Vagina (tissue), 2 donors: Measurements from ENCODE around the gene VSIG10L.

Source experiments
- POLR2A ChIP-seq, 2 donors: fragments of 450-650 bp; IDR thresholded peaks; one replicate each; pipeline ENCODE4 v1.6.1; 2017; ENCODE audit warnings: antibody characterized with exemption in 2 of 2, mild to moderate bottlenecking in 2 of 2, moderate library complexity in 2 of 2
- POLR2AphosphoS5 ChIP-seq, 2 donors: sonication (generic); formaldehyde crosslinking; IDR thresholded peaks; one replicate each; pipeline ENCODE4 v1.9.0; 2017; ENCODE audit warnings: antibody characterized with exemption in 2 of 2, mild to moderate bottlenecking in 2 of 2, low read depth in 1 of 2; ENCODE audit not compliant: insufficient read depth in 1 of 2

DNA sequence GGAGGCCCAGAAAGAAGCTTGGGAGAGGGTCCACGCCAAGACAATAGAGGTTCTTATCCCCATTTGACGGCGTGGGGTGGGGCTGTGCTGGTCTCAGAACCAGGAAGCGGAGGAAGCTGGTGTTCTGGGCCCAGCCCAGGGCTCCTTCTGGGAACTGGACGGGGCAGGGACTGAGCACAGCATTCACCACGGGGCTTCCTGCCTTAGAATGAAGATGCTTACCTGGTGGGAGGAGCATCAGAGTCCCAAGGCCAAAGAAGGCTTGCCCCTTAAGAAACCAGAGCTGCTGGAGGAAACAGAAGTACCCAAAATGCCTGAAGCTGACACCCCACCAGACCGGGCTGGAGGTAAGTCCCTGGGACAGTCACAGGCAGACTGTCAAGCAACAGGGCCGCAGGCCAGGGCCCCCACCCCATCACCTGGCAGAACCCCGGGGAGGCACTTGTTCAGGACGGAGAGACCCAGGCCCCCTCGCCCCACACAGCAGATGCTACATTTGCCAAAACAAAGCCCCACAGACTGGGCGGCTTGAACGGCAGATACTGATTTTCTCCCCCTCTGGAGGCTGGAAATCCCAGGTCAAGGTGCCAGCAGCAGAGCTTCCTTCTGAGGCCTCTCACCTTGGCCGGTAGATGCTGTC is 48.2 kb downstream of the VSIG10L start:
- TF ChIP-seq POLR2AphosphoS5 (IDR thresholded peaks at IDR 0.05; ENCODE audit: insufficient read depth in 1 of 2, low read depth in 1 of 2) (no peak), POLR2A (IDR thresholded peaks at IDR 0.05) (no peak)
